Coronary artery (tissue), 2 donors: ENCODE measurements around the gene PPL.
"Not testable (repeated sequence)": the region's sequence is repeated elsewhere in the genome, so short reads cannot be mapped to it uniquely, and the experiment has no call there.

Source experiments
- DNase-seq: peaks from one replicate; pipeline ENCODE4 v3.0.0-alpha.2; 2017; ENCODE audit warnings: low spot score
- H3K27ac ChIP-seq, 2 donors: fragments of 200-600 bp; sonication (generic); one replicate each; pipeline ENCODE4 v1.5.1; 2016 to 2019
- H3K4me3 ChIP-seq: fragments of 200-600 bp; sonication (generic); 2 replicates; pipeline ENCODE4 v1.5.1; 2016; ENCODE audit warnings: mild to moderate bottlenecking, moderate library complexity
- CTCF ChIP-seq: fragments of 200-600 bp; sonication (generic); IDR thresholded peaks from one replicate; pipeline ENCODE4 v1.5.1; 2019; ENCODE audit warnings: antibody characterized with exemption

The PPL gene

GRCh38 chr16:4957720-4958509 lies 21.0 kb upstream of the PPL start, which contains the start of gene SEC14L5:
Gene SEC14L5 (plus strand): TSS chr16:4958330. CDS start chr16:4959324, 994 bp downstream.
- Histone ChIP-seq H3K4me3 (peak within 1 kb of the TSS; percentile 64), H3K27ac (peak within 1 kb of the TSS in 1 of 2 donors; percentile 55)
- DNase-seq = peak; percentile 95
- TF ChIP-seq CTCF = no peak

- TF ChIP-seq CTCF = no peak
- no peak for DNase-seq
- Histone ChIP-seq H3K27ac (peak overlapping the region in 1 of 2 donors; percentile 55), H3K4me3 (peak overlapping the region; percentile 64)
These were observed 20.4 kb upstream of the PPL start for GRCh38 chr16:4957420-4957719.

GRCh38 chr16:4954714-4955113 lies 17.8 kb upstream of the PPL start:
- no peak overlapping the region for H3K4me3 ChIP-seq
- no peak overlapping the region for H3K27ac ChIP-seq
- TF ChIP-seq CTCF = no peak
- DNase-seq = no peak

- H3K27ac ChIP-seq, H3K4me3 ChIP-seq, DNase-seq: not testable (repeated sequence)
These were observed 14.6 kb upstream of the PPL start for GRCh38 chr16:4951583-4951982.

- H3K4me3 ChIP-seq = no peak overlapping the region
- no peak for TF ChIP-seq CTCF
- DNase-seq = no peak
These were observed 13.0 kb upstream of the PPL start for GRCh38 chr16:4949986-4950385.

GRCh38 chr16:4948903-4949766 lies 12.2 kb upstream of the PPL start:
- Histone ChIP-seq H3K4me3 (no peak overlapping the region), H3K27ac (no peak overlapping the region)
- no peak for TF ChIP-seq CTCF
- no peak for DNase-seq

More at GRCh38 chr16:4949986-4950385, 13.0 kb upstream of the PPL start:
- no peak overlapping the region for H3K27ac ChIP-seq

GRCh38 chr16:4947722-4948503 lies 11.0 kb upstream of the PPL start:
- no peak overlapping the region for H3K27ac ChIP-seq
- no peak for DNase-seq
- no peak for TF ChIP-seq CTCF
- H3K4me3 ChIP-seq = no peak overlapping the region
